Measurements from ENCODE around the gene TULP4.

DNA sequence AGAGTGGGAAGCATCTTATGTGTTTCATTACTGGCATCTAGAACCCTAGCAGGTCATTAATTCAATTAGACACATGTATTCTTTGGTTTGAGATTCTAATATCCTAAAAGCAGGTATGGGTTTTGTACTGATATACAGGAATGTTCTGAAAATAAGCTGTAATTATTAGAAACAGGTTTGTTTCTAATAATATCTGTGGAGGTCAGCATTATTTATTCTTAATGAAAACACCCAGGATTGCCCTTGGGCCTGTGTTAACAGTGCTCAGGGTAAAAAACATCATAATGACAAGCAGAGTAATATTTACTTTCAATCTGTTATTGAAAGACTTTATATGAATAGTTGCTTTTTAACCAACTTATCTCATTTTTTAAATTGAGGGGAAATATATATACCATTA is 8.0 kb upstream of the TULP4 start:
- TF ChIP-seq, protein P1, sequence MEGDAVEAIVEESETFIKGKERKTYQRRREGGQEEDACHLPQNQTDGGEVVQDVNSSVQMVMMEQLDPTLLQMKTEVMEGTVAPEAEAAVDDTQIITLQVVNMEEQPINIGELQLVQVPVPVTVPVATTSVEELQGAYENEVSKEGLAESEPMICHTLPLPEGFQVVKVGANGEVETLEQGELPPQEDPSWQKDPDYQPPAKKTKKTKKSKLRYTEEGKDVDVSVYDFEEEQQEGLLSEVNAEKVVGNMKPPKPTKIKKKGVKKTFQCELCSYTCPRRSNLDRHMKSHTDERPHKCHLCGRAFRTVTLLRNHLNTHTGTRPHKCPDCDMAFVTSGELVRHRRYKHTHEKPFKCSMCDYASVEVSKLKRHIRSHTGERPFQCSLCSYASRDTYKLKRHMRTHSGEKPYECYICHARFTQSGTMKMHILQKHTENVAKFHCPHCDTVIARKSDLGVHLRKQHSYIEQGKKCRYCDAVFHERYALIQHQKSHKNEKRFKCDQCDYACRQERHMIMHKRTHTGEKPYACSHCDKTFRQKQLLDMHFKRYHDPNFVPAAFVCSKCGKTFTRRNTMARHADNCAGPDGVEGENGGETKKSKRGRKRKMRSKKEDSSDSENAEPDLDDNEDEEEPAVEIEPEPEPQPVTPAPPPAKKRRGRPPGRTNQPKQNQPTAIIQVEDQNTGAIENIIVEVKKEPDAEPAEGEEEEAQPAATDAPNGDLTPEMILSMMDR (IDR thresholded peaks at IDR 0.05), result no peak
- TF ChIP-seq ZNF121 (CRISPR knock-in tag; IDR thresholded peaks at IDR 0.05) (no peak), NFYB (CRISPR knock-in tag; conservative IDR thresholded peaks at IDR 0.05; ENCODE audit: low read depth) (no peak), NR3C1 (CRISPR knock-in tag; conservative IDR thresholded peaks at IDR 0.05; ENCODE audit: low read depth) (no peak), JUN (CRISPR knock-in tag; IDR thresholded peaks at IDR 0.05) (no peak), NR2C2 (CRISPR knock-in tag; IDR thresholded peaks at IDR 0.05) (no peak), ZNF232 (CRISPR knock-in tag; IDR thresholded peaks at IDR 0.05) (no peak)
- TF ChIP-seq, protein P2, sequence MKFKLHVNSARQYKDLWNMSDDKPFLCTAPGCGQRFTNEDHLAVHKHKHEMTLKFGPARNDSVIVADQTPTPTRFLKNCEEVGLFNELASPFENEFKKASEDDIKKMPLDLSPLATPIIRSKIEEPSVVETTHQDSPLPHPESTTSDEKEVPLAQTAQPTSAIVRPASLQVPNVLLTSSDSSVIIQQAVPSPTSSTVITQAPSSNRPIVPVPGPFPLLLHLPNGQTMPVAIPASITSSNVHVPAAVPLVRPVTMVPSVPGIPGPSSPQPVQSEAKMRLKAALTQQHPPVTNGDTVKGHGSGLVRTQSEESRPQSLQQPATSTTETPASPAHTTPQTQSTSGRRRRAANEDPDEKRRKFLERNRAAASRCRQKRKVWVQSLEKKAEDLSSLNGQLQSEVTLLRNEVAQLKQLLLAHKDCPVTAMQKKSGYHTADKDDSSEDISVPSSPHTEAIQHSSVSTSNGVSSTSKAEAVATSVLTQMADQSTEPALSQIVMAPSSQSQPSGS (CRISPR knock-in tag; IDR thresholded peaks at IDR 0.05; ENCODE audit: borderline replicate concordance, low read depth), result no peak
